IPS-15b (cell line): ENCODE data around the gene HECTD1.
"Not testable (repeated sequence)": the region's sequence is repeated elsewhere in the genome, so short reads cannot be mapped to it uniquely, and the experiment has no call there.

ENCODE experiments used
- H3K27me3 ChIP-seq: one replicate; pipeline ENCODE4 v1.6.1; 2013; ENCODE audit warnings: low read length; ENCODE audit not compliant: control insufficient read depth, insufficient read depth
- H3K36me3 ChIP-seq: one replicate; pipeline ENCODE4 v1.6.1; 2013; ENCODE audit warnings: low read length; ENCODE audit not compliant: control insufficient read depth, insufficient read depth
- H3K4me1 ChIP-seq: one replicate; pipeline ENCODE4 v1.6.1; 2013; ENCODE audit warnings: mild to moderate bottlenecking, low read length; ENCODE audit not compliant: control insufficient read depth, insufficient read depth
- H3K4me3 ChIP-seq: one replicate; pipeline ENCODE4 v1.5.1; 2013; ENCODE audit warnings: low read depth, low read length
- H3K9ac ChIP-seq: one replicate; pipeline ENCODE4 v1.6.1; 2013; ENCODE audit warnings: low read depth, mild to moderate bottlenecking, low read length
- H3K9me3 ChIP-seq: one replicate; pipeline ENCODE4 v1.6.1; 2013; ENCODE audit warnings: mild to moderate bottlenecking, low read length; ENCODE audit not compliant: control insufficient read depth, insufficient read depth

Gene HECTD1

DNA sequence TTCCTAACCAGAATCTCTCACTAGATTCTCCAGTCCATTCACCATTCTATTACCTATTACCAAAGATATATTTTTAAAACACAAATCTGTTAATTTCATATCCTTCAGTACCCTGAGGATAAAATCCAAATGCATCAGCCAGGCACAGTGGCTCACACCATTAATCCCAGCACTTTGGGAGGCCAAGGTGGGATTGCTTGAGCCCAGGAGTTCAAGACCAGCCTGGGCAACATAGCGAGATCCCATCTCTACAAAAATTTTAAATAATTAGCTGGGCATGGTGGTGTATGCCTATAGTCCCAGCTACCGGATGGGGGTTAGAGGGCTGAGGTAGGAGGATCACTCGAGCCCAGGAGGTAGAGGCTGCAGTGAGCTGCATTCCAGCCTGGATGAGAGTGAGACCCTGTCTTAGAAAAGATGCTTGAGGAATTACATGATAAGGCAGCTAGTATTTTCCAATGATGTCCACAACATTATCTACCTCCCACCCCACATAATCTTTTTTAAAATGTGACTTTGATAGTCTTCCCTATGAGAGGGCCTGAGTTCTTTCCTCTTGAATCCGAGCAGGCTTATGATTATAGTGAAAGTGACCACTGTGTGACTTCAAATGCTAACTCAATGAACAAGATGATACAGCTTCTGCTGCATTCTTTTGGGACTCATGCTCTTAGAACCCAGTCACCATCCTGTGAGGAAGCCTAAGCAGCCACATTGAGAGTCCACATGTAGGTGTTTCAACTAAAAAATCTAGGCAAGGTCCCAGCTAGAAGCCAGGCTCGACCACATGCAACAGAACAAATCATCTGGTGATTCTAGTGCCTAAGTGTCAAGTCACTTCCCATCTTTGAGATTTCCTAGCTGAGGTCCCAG lies 18.0 kb downstream of the HECTD1 start:
- no peak overlapping the region for H3K9ac ChIP-seq
- H3K4me3 ChIP-seq = no peak overlapping the region
- H3K9me3 ChIP-seq = no peaks in the 10 kb centered on the region
- no peaks in the 10 kb centered on the region for H3K4me1 ChIP-seq
- H3K36me3 ChIP-seq = peaks cover 3% of the 10 kb centered on the region
- no peaks in the 10 kb centered on the region for H3K27me3 ChIP-seq

DNA sequence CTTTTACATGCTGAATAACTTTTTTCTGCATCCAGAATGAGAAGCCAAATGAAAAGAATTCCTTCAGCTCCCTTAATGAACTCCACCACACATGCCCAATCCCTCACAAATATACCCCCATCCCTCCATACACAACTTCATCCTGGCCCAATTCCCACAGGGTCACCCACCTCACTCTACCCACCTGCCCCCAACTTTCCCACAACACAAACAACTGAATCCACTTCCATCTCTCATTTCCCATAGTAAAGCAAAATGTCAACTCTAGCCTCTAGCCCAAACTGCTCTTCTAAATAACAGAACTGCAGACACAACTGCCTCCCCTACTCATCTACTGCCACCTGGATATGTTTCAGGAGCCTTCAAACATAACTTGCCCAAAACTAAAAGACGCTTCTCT lies 18.8 kb downstream of the HECTD1 start:
- H3K4me1 ChIP-seq = no peaks in the 10 kb centered on the region
- no peaks in the 10 kb centered on the region for H3K9me3 ChIP-seq
- H3K36me3 ChIP-seq = peaks cover 3% of the 10 kb centered on the region
- no peak overlapping the region for H3K9ac ChIP-seq
- H3K4me3 ChIP-seq = no peak overlapping the region
- no peaks in the 10 kb centered on the region for H3K27me3 ChIP-seq

DNA sequence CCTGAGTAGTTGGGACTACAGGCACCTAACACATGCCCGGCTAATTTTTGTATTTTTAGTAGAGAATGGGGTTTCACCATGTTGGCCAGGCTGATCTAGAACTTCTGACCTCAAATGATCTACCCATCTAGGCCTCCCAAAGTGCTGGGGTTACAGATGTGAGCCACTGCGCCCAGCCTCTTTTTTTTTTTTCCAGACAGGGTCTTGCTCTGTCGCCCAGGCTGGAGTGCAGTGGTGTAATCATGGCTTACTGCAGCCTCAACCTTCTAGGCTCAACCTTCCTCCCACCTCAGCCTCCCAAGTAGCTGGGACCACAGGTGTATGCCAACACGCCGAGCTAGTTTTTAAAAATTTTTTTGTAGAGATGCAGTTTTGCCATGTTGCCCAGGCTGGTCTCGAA lies 25.6 kb downstream of the HECTD1 start:
- not testable (repeated sequence) for H3K9ac ChIP-seq, H3K27me3 ChIP-seq, H3K36me3 ChIP-seq, H3K4me3 ChIP-seq, H3K9me3 ChIP-seq, H3K4me1 ChIP-seq

DNA sequence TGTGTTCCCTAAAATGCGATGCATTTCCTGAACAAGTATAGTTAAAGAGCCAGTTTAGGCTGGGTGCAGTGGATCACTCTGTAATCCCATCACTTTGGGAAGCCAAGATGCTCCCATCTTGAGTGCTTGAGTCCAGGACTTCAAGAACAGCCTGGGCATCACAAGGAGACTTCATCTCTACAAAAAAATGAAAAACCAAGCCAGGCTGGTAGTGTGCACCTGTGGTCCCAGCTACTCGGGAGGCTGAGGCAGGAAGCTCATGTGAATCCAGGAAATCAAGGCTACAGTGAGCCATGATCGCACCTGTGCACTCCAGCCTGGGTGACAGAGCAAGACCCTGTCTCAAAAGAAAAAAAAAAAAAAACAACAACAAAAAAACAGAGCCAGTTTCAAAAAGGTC lies 26.3 kb downstream of the HECTD1 start:
- H3K27me3 ChIP-seq = no peaks in the 10 kb centered on the region
- no peaks in the 10 kb centered on the region for H3K9me3 ChIP-seq
- no peak overlapping the region for H3K9ac ChIP-seq
- H3K36me3 ChIP-seq = peaks cover 5% of the 10 kb centered on the region
- H3K4me3 ChIP-seq = no peak overlapping the region
- no peaks in the 10 kb centered on the region for H3K4me1 ChIP-seq

DNA sequence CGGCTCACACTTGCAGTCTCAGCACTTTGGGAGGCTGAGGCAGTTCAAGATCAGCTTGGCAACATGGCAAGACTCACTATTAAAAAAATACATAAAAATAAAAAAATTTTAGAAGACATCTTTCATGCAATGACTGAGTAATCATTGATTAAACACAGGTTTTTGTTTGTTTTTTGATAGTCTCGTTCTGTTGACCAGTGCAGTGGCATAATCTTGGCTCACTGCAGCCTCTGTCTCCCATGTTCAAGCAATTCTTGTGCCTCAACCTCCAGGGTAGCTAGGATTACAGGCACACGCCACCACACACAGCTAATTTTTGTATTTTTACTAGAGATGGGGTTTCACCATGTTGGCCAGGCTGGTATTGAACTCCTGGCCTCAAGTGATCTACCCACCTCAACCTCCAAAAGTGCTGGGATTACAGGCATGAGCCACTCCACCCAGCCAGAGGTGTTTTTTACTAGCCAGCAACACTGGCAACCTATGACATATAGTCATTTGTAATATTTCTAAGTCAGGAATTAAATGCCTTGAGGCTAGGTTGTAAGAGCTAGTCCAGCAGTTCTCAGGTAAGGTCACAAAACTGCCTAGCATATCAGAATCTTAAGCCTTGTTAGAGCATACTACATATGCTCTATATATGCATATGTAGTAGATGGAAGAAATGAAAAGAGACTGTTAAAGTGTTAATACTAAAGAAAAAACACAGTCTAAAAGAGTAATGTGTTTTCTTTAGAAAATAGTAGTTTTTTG lies 27.1 kb downstream of the HECTD1 start:
- Histone ChIP-seq H3K9ac (no peak overlapping the region), H3K9me3 (no peaks in the 10 kb centered on the region), H3K36me3 (peaks cover 8% of the 10 kb centered on the region), H3K4me3 (no peak overlapping the region), H3K4me1 (no peaks in the 10 kb centered on the region), H3K27me3 (no peaks in the 10 kb centered on the region)

DNA sequence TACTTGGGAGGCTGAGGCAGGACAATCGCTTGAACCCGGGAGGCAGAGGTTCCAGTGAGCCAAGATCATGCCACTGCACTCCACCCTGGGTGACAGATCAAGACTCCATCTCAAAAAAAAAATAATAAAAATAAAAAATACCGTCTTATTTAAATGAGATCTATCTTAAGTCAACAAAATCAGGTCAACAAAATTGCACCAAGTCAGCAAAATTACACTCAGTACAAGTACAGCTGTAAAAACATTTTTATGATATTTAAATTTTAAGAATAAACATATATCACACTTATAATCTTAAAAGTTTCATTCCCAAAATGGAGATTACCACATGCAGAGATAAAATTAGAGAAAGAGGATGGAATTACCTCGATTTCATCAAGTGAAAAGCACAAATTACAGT lies 33.2 kb downstream of the HECTD1 start:
- Histone ChIP-seq H3K4me3 (no peak overlapping the region), H3K36me3 (peaks cover 14% of the 10 kb centered on the region), H3K27me3 (no peaks in the 10 kb centered on the region), H3K9me3 (no peaks in the 10 kb centered on the region), H3K9ac (no peak overlapping the region), H3K4me1 (no peaks in the 10 kb centered on the region)

DNA sequence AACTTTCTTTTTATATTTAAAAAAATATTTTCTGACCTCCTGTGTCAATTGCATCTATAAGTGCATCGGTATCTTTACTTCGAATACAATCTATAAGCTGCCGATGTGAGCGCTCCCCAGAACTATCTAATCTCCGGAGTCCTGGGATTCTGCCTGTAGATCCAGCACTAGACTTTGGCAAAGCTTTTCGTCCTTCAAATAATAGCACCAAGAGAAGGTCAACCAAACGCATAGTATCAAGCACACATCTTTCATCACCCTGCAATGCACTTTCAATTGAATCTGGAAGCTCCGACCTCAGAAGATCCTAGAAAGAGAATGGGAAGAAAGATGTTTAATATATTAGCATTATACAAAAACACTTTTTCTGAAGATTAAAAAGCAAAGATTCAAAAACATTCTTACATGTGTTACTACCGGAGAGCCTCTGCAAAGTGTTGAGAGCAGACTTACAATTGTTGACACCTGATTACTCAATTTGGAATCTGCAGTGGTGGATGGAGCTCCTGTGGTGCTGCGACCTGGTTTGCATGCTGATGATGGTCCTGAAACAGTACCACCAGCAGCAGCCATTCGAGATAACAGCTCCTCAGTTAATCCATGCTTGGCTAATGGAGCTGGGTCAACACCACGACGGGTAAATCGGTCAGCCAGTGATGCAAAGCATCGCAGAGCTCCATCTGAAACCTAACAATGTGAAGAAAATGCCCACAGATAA lies 34.3 kb downstream of the HECTD1 start:
- no peak overlapping the region for H3K9ac ChIP-seq
- no peaks in the 10 kb centered on the region for H3K9me3 ChIP-seq
- H3K27me3 ChIP-seq = no peaks in the 10 kb centered on the region
- H3K4me1 ChIP-seq = no peaks in the 10 kb centered on the region
- H3K4me3 ChIP-seq = no peak overlapping the region
- peaks cover 14% of the 10 kb centered on the region for H3K36me3 ChIP-seq

DNA sequence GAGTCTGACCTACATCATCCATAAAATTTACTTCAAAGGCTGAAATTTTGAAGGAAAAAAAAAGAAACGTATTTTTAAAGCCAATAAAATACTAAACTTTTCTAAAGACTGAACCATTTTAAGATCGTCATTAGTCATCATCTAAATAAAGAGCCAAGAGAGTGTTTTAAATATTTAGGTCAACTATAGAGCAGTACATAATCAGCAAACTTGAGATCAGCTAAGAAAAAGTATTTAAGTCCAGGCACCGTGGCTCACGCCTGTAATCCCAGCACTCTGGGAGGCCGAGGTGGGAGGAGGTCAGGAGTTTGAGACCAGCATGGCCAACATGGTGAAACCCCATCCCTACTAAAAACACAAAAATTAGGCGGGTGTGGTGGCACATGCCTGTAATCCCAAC lies 35.5 kb downstream of the HECTD1 start:
- no peak overlapping the region for H3K4me3 ChIP-seq
- no peak overlapping the region for H3K9ac ChIP-seq
- no peaks in the 10 kb centered on the region for H3K4me1 ChIP-seq
- H3K36me3 ChIP-seq = peaks cover 19% of the 10 kb centered on the region
- H3K27me3 ChIP-seq = no peaks in the 10 kb centered on the region
- no peaks in the 10 kb centered on the region for H3K9me3 ChIP-seq

DNA sequence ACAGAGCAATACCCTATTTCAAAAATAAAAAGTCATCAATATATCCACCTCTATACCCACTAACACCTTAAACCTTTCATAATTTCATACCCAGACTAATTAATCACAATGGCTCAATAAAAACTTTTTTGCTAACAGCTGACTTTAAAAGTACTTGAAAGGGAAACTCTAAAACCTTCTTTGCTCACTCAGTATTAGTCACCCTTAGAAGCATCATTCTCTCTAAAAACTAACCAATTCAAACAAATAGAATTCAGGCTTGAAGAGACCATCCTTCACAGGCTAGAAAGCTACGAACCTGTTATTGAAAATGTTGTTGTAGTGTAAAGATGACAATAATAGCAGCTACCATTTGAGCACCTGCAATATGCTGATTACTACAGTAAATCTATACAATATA lies 37.2 kb downstream of the HECTD1 start:
- Histone ChIP-seq H3K9ac (no peak overlapping the region), H3K36me3 (peaks cover 23% of the 10 kb centered on the region), H3K4me3 (no peak overlapping the region), H3K4me1 (no peaks in the 10 kb centered on the region), H3K9me3 (no peaks in the 10 kb centered on the region), H3K27me3 (no peaks in the 10 kb centered on the region)

DNA sequence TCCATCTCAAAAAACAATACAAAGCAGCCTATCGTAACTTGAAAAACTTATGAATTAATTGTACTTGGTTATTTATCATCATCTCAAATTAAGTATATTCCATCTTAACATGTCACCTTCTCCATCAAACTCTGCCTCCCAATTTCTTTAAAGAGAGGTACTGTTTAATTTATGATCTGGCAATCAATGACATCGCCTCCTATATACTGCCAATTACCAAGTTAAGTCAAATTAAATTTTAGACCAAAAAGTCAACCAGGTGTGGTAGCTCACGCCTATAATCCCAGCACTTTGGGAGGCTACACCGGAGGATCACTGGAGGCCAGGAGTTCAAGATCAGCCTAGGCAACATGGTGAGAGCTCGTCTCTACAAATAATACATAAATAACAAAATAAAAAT lies 37.7 kb downstream of the HECTD1 start:
- H3K4me1 ChIP-seq = no peaks in the 10 kb centered on the region
- H3K9ac ChIP-seq = no peak overlapping the region
- no peak overlapping the region for H3K4me3 ChIP-seq
- peaks cover 23% of the 10 kb centered on the region for H3K36me3 ChIP-seq
- H3K27me3 ChIP-seq = no peaks in the 10 kb centered on the region
- H3K9me3 ChIP-seq = no peaks in the 10 kb centered on the region

DNA sequence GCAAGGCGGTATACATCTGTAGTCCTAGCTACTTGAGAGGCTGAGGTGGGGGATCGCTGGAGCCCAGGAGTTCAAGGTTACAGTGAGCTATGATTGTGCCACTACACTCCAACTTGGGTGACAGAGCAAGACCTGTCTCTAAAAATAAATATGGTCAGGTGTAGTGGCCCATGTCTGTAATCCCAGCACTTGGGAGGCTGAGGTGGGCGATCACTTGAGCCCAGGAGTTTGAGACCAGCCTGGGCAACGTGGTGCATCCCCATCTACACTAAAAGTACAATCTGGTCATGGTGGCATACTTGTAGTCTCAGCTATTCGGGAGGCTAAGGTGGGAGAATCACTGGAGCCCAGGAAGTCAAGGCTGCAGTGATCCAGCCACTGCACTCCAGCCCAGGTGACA lies 40.6 kb downstream of the HECTD1 start:
- Histone ChIP-seq H3K9me3 (no peaks in the 10 kb centered on the region), H3K4me3 (no peak overlapping the region), H3K4me1 (no peaks in the 10 kb centered on the region), H3K36me3 (peaks cover 20% of the 10 kb centered on the region), H3K9ac (no peak overlapping the region), H3K27me3 (no peaks in the 10 kb centered on the region)

DNA sequence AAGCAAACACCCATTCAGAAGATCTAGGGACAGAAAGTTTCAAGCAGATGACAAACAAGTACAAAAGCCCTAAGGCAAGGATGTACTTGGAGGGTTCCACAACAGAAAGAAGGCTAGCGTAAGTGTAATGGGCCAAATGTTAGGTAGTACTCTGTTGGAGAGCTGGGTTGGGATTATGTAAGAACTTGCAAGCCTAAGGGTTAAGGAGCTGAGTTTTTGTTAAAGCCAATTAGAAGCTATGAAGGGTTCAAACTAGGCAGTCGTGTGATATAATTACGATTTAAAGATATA lies 41.4 kb downstream of the HECTD1 start:
- Histone ChIP-seq H3K4me1 (no peaks in the 10 kb centered on the region), H3K4me3 (no peak overlapping the region), H3K36me3 (peaks cover 21% of the 10 kb centered on the region), H3K9ac (no peak overlapping the region), H3K9me3 (no peaks in the 10 kb centered on the region), H3K27me3 (no peaks in the 10 kb centered on the region)
